H1 (cell line): ENCODE measurements around the gene ILDR2. TPM values are rescaled to one million over a fixed set of nuclear protein-coding genes. Genes with fewer than 3 reads are reported as not detected.

Experiments used
- CTCF ChIA-PET: fragments of 300-600 bp; sonication (Branson Sonifier 250); formaldehyde crosslinking; loops from one replicate; lab custom pipeline; 2021; ENCODE audit not compliant: partially characterized antibody; lab: Charles Lee
- POLR2A ChIA-PET: fragments of 300-600 bp; sonication (Branson Sonifier 250); formaldehyde crosslinking; loops from one replicate; lab custom pipeline; 2021; ENCODE audit warnings: inconsistent platforms; ENCODE audit not compliant: partially characterized antibody; lab: Charles Lee
- DNase-seq, 2 experiments: peaks; one replicate each; pipeline versions ENCODE4 v3.0.0 to v3.0.0-alpha.2; 2010 to 2022; ENCODE audit warnings: low spot score in 2 of 2, low read depth in 1 of 2, mixed read lengths in 1 of 2
- FAIRE-seq: peaks from 2 replicates; lab custom pipeline; 2011; peaks lifted over from hg19 to GRCh38; lab: Jason Lieb, UNC
- H2AFZ ChIP-seq: 2 replicates; pipeline ENCODE4 v1.8.1; 2012; ENCODE audit warnings: low read length, inconsistent platforms
- H2AK5ac ChIP-seq: 2 replicates; pipeline ENCODE4 v1.6.1; 2013; ENCODE audit warnings: low read depth, low read length
- H2BK120ac ChIP-seq: replicated peaks from 2 replicates; pipeline ENCODE3; 2013; ENCODE audit warnings: low read depth, low read length, inconsistent platforms
- H2BK12ac ChIP-seq: 2 replicates; pipeline ENCODE4 v1.6.1; 2013; ENCODE audit warnings: low read depth, low read length
- H2BK15ac ChIP-seq: 2 replicates; pipeline ENCODE4 v1.6.1; 2013; ENCODE audit warnings: low read length
- H2BK20ac ChIP-seq: 2 replicates; pipeline ENCODE4 v1.6.1; 2013; ENCODE audit warnings: low read length
- H2BK5ac ChIP-seq: 2 replicates; pipeline ENCODE4 v1.6.1; 2013; ENCODE audit warnings: low read depth, low read length
- H3K14ac ChIP-seq: 2 replicates; pipeline ENCODE4 v1.6.1; 2013; ENCODE audit warnings: inconsistent platforms; ENCODE audit not compliant: insufficient read length
- H3K18ac ChIP-seq: 2 replicates; pipeline ENCODE4 v1.6.1; 2013; ENCODE audit warnings: low read length; ENCODE audit errors: extremely low read depth
- H3K23ac ChIP-seq: 2 replicates; pipeline ENCODE4 v1.6.1; 2013; ENCODE audit warnings: inconsistent platforms; ENCODE audit not compliant: insufficient read length
- H3K23me2 ChIP-seq: 2 replicates; pipeline ENCODE4 v1.6.1; 2013; ENCODE audit warnings: low read depth, low read length
- H3K27ac ChIP-seq: 2 replicates; pipeline ENCODE4 v1.6.1; 2011; ENCODE audit warnings: low read depth, low read length, inconsistent platforms
- H3K27me3 ChIP-seq, 4 experiments: replicated peaks in 1 of 4; 1 replicate in 1 of 4; 2 replicates in 3 of 4; pipeline versions ENCODE4 v1.6.1 to v1.8.1; 2011 to 2013; ENCODE audit warnings: low read length in 3 of 4, mild to moderate bottlenecking in 3 of 4, inconsistent platforms in 2 of 4, mixed read lengths in 2 of 4, moderate library complexity in 1 of 4; ENCODE audit not compliant: control insufficient read depth in 3 of 4, insufficient read depth in 3 of 4; ENCODE audit errors: extremely low read depth in 1 of 4
- H3K36me3 ChIP-seq, 4 experiments: 2 replicates each; pipeline versions ENCODE4 v1.6.1 to v1.8.1; 2011 to 2013; ENCODE audit warnings: mild to moderate bottlenecking in 4 of 4, low read length in 3 of 4, moderate library complexity in 2 of 4, control low read depth in 1 of 4, inconsistent platforms in 1 of 4; ENCODE audit not compliant: insufficient read depth in 4 of 4, control insufficient read depth in 2 of 4
- H3K4ac ChIP-seq: replicated peaks from 2 replicates; pipeline ENCODE3; 2013; ENCODE audit warnings: low read length, low read depth, mixed read lengths, inconsistent platforms; ENCODE audit not compliant: insufficient read length
- H3K4me1 ChIP-seq, 4 experiments: replicated peaks in 1 of 4; 1 replicate in 1 of 4; 2 replicates in 3 of 4; pipeline versions ENCODE4 v1.6.1 to v1.8.1; 2011 to 2013; ENCODE audit warnings: low read length in 3 of 4, inconsistent platforms in 2 of 4, mixed read lengths in 1 of 4; ENCODE audit not compliant: insufficient read depth in 4 of 4, control insufficient read depth in 3 of 4
- H3K4me2 ChIP-seq, 2 experiments: 2 replicates each; pipeline versions ENCODE4 v1.6.1 to v1.8.1; 2011 to 2013; ENCODE audit warnings: low read depth in 2 of 2, low read length in 2 of 2, control low read depth in 1 of 2, inconsistent platforms in 1 of 2, mild to moderate bottlenecking in 1 of 2; ENCODE audit not compliant: insufficient read depth in 1 of 2
- H3K4me3 ChIP-seq, 4 experiments: fragments of 200-600, 300-600 bp in 1 of 4; sonication (generic), shearing (Covaris generic), sonication (Bioruptor Twin) in 1 of 4; 2 replicates each; pipeline versions ENCODE4 v1.5.1 to v1.8.1; 2011 to 2016; ENCODE audit warnings: low read length in 4 of 4, low read depth in 3 of 4, control low read depth in 2 of 4, inconsistent platforms in 2 of 4, mild to moderate bottlenecking in 2 of 4, mixed read lengths in 1 of 4, moderate library complexity in 1 of 4; ENCODE audit not compliant: insufficient read depth in 2 of 4; ENCODE audit errors: extremely low read depth in 1 of 4
- H3K56ac ChIP-seq: replicated peaks from 2 replicates; pipeline ENCODE3; 2013; ENCODE audit warnings: low read depth, mild to moderate bottlenecking, mixed read lengths, low read length, inconsistent platforms; ENCODE audit not compliant: insufficient read length
- H3K79me1 ChIP-seq: 2 replicates; pipeline ENCODE4 v1.6.1; 2013; ENCODE audit warnings: low read depth, low read length, control low read depth
- H3K79me2 ChIP-seq, 2 experiments: 2 replicates each; pipeline versions ENCODE4 v1.6.1 to v1.8.1; 2012 to 2013; ENCODE audit warnings: low read length in 2 of 2, mild to moderate bottlenecking in 2 of 2, inconsistent platforms in 1 of 2; ENCODE audit not compliant: insufficient read depth in 2 of 2, control insufficient read depth in 1 of 2
- H3K9ac ChIP-seq, 4 experiments: replicated peaks in 1 of 4; 1 replicate in 1 of 4; 2 replicates in 3 of 4; pipeline versions ENCODE4 v1.6.1 to v1.8.1; 2011 to 2013; ENCODE audit warnings: low read depth in 3 of 4, low read length in 3 of 4, control low read depth in 2 of 4, mild to moderate bottlenecking in 2 of 4, moderate library complexity in 2 of 4, inconsistent platforms in 1 of 4; ENCODE audit errors: extremely low read depth in 1 of 4
- H3K9me3 ChIP-seq, 2 experiments: 2 replicates each; pipeline versions ENCODE4 v1.6.1 to v1.8.1; 2012 to 2013; ENCODE audit warnings: mild to moderate bottlenecking in 2 of 2, moderate library complexity in 2 of 2, control low read depth in 1 of 2, inconsistent platforms in 1 of 2, low read depth in 1 of 2, low read length in 1 of 2, mixed read lengths in 1 of 2; ENCODE audit not compliant: insufficient read depth in 2 of 2
- H4K20me1 ChIP-seq, 2 experiments: replicated peaks in 1 of 2; 2 replicates each; pipeline versions ENCODE3 to v1.8.1; 2011 to 2013; ENCODE audit warnings: inconsistent platforms in 2 of 2, low read length in 2 of 2, mild to moderate bottlenecking in 1 of 2; ENCODE audit not compliant: insufficient read depth in 2 of 2, control insufficient read depth in 1 of 2
- H4K5ac ChIP-seq: 2 replicates; pipeline ENCODE4 v1.6.1; 2013; ENCODE audit warnings: low read length, low read depth, mixed read lengths, inconsistent platforms; ENCODE audit not compliant: insufficient read length
- H4K8ac ChIP-seq: 2 replicates; pipeline ENCODE4 v1.8.0; 2013; ENCODE audit warnings: mild to moderate bottlenecking, moderate library complexity, low read length, inconsistent platforms; ENCODE audit not compliant: insufficient read depth; ENCODE audit errors: extremely low read depth
- H4K91ac ChIP-seq: replicated peaks from 2 replicates; pipeline ENCODE3; 2013; ENCODE audit warnings: low read length, mixed read lengths, inconsistent platforms; ENCODE audit not compliant: insufficient read length
- BCL11A ChIP-seq, 2 experiments: IDR thresholded peaks; one replicate each; pipeline ENCODE4 v1.6.1; 2011; ENCODE audit warnings: low read depth in 2 of 2, low read length in 2 of 2, mild to moderate bottlenecking in 2 of 2
- CEBPB ChIP-seq: IDR thresholded peaks from 2 replicates; pipeline ENCODE4 v1.6.1; 2012; ENCODE audit warnings: low read depth, low read length
- POLR2A ChIP-seq, 2 experiments: IDR thresholded peaks; 1 replicate in 1 of 2; 2 replicates in 1 of 2; pipeline ENCODE4 v1.6.1; 2011; ENCODE audit warnings: low read depth in 2 of 2, low read length in 2 of 2, mild to moderate bottlenecking in 2 of 2; ENCODE audit errors: control extremely low read depth in 1 of 2
- POLR2AphosphoS5 ChIP-seq: IDR thresholded peaks from 2 replicates; pipeline ENCODE4 v1.6.1; 2011; ENCODE audit warnings: low read depth, low read length
- TCF12 ChIP-seq: IDR thresholded peaks from 2 replicates; pipeline ENCODE4 v1.6.1; 2011; ENCODE audit warnings: low read depth, mild to moderate bottlenecking, low read length
- USF2 ChIP-seq: IDR thresholded peaks from 2 replicates; pipeline ENCODE4 v1.6.1; 2011; ENCODE audit warnings: low read length, improper control_type of control experiment
- WGBS, 2 experiments: shearing (Covaris generic) in 1 of 2; methylation state at CpG; one replicate each; pipeline versions ENCODE4 v1.1.6 to v1.1.7; 2013 to 2015; ENCODE audit warnings: low lambda C conversion rate in 2 of 2, mixed read lengths in 2 of 2, inconsistent platforms in 1 of 2, low coverage in 1 of 2, missing lambda C conversion rate in 1 of 2; ENCODE audit not compliant: insufficient replicate concordance in 2 of 2, insufficient coverage in 1 of 2, insufficient read length in 1 of 2; ENCODE audit errors: extremely low coverage in 1 of 2, missing lambda C conversion rate in 1 of 2; 5-methylcytosine and 5-hydroxymethylcytosine counted together
- polyA plus RNA-seq, 7 experiments: library from polyadenylated mRNA; depleted of rRNA in 3 of 7; stranded (reverse) in 5 of 7; unstranded in 2 of 7; fragments of >200 nt in 5 of 7; fragments of 200-250 nt in 2 of 7; gene quantifications; 1 replicate in 5 of 7; 2 replicates in 1 of 7; 4 replicates in 1 of 7; pipeline versions ENCODE4 v1.2.1 to v1.2.3, GENCODE V29; 2011 to 2013; ENCODE audit warnings: missing spikeins in 2 of 7, mixed read lengths in 2 of 7
- total RNA-seq: library from RNA; stranded (reverse); fragmentation: NEBNext Ultra II Directional; extraction: Animal tissue kit (Norgen Biotek cat#: 25700); gene quantifications from 2 replicates; pipeline ENCODE4 v1.2.1, GENCODE V29; 2021
- TF ChIP-seq, protein P1 (sequence below): IDR thresholded peaks from 2 replicates; pipeline ENCODE4 v1.6.1; 2012; ENCODE audit warnings: low read length, inconsistent platforms

ILDR2 gene
- total and polyA plus RNA-seq, 2 of the 8 experiments (the other 6 are each of a cell fraction or from before 2014, with no cell fraction given), result 0.85 to 0.86 TPM

GRCh38 chr1:166918088-166918955, 57.0 kb downstream of the ILDR2 start:
- peaks cover 9% of the 10 kb centered on the region; the same call in 1 of the 2 replicates for H3K23me2 ChIP-seq
- H3K27ac ChIP-seq, result no peak overlapping the region
- no peak overlapping the region for H3K4me3 ChIP-seq
- POLR2A ChIA-PET, result interaction anchor here (0.9 kb wide), 1 partner anchor 304 kb away, joined by 4 read pairs; no protein-coding TSS in a partner anchor
- no peak overlapping the region for H3K4me2 ChIP-seq
- peaks cover 0 to 4% (median 2%) of the 10 kb centered on the region in 4 experiments; a peak in 4 of 7 replicates for H3K4me1 ChIP-seq
- H3K23ac ChIP-seq, result no peak overlapping the region
- no peak overlapping the region for H2BK120ac ChIP-seq
- CTCF ChIA-PET, result interaction anchor here (0.6 to 23.8 kb wide), 5 partner anchors 8 to 536 kb away, joined by 3 to 874 read pairs (median 4); no protein-coding TSS in a partner anchor
- no peak overlapping the region for H3K9ac ChIP-seq
- no peak overlapping the region for H2BK20ac ChIP-seq
- no peak for TF ChIP-seq BCL11A (IDR thresholded peaks at IDR 0.05; ENCODE audit: low read depth in 2 of 2, low read length in 2 of 2)
- no peak for TF ChIP-seq POLR2AphosphoS5
- no peak for TF ChIP-seq USF2
- TF ChIP-seq POLR2A (IDR thresholded peaks at IDR 0.05; ENCODE audit: control extremely low read depth in 1 of 2, low read depth in 2 of 2, low read length in 2 of 2), result no peak
- no peak for TF ChIP-seq CEBPB
- TF ChIP-seq, protein P1, sequence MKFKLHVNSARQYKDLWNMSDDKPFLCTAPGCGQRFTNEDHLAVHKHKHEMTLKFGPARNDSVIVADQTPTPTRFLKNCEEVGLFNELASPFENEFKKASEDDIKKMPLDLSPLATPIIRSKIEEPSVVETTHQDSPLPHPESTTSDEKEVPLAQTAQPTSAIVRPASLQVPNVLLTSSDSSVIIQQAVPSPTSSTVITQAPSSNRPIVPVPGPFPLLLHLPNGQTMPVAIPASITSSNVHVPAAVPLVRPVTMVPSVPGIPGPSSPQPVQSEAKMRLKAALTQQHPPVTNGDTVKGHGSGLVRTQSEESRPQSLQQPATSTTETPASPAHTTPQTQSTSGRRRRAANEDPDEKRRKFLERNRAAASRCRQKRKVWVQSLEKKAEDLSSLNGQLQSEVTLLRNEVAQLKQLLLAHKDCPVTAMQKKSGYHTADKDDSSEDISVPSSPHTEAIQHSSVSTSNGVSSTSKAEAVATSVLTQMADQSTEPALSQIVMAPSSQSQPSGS, result no peak
- TF ChIP-seq TCF12, result no peak
- H3K56ac ChIP-seq, result no peak overlapping the region
- DNase-seq (no peak), FAIRE-seq (no peak)
- no peak overlapping the region for H2AK5ac ChIP-seq
- H3K79me1 ChIP-seq, result no peaks in the 10 kb centered on the region
- no peak overlapping the region for H2BK15ac ChIP-seq
- no peak overlapping the region for H2AFZ ChIP-seq
- H4K5ac ChIP-seq, result no peak overlapping the region
- no peak overlapping the region for H3K4ac ChIP-seq
- H2BK5ac ChIP-seq, result no peak overlapping the region
- H3K27me3 ChIP-seq, result peaks cover 5 to 37% (median 36%) of the 10 kb centered on the region in 4 experiments
- no peak overlapping the region for H4K8ac ChIP-seq
- H3K18ac ChIP-seq, result no peak overlapping the region
- no peak overlapping the region for H4K91ac ChIP-seq
- no peaks in the 10 kb centered on the region for H4K20me1 ChIP-seq
- no peak overlapping the region for H2BK12ac ChIP-seq
- no peaks in the 10 kb centered on the region for H3K79me2 ChIP-seq
- H3K14ac ChIP-seq, result no peak overlapping the region
- H3K9me3 ChIP-seq, result no peaks in the 10 kb centered on the region
- WGBS, 2 experiments, result 92% methylated on average over 6 of the region's 6 CpGs; no CpG with 5 or more reads in 1 of the 2 experiments
- H3K36me3 ChIP-seq, result no peaks in the 10 kb centered on the region
